ENCODE measurements around the gene RND2. TPM values are rescaled to one million over a fixed set of nuclear protein-coding genes. Genes with fewer than 3 reads are reported as not detected.

RND2 gene
- total and polyA plus RNA-seq, 7 donors, result 0.23 to 4.6 (median 2.5) TPM

DNA sequence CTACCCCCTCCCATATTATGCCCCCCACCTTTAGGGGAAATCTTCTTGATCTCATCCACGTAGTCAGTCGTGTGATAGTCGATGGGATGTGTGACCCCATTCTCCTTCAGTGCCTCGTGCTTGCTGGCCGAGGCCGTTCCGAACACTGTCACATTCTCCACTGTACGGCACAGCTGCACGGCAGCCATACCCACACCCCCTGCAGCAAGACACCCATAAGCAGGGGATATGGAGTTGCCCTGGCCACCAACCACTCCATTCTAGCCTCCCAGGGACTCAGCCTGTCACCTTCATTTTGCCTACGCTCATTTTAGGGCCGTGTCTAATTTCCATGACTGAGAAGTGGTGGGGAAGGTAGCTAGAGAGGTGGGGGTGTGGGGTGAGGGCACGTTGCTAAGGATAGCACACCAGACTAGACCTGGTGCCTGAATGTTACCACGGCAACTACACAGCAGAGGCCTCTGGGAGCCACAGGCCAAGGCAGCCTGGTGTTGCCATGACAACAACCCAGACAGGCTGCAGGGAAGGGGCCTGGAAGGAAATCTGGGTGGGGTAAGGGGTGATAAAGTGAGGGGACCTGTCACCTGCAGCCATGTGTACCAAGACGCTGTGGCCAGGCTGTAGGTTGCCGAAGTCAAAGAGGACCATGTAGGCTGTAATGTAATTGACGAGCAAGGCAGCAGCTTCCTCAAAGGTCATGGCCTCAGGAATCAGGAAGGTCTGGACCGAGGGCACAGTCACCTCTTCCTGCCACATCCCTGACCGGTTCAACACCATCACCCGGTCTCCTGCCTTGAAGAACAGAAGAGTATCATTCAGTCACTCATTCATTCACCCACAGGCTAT is 6.8 kb upstream of the RND2 start:
- 74 to 84% methylated on average over 19 of the region's 19 CpGs for WGBS, 2 donors
- TF ChIP-seq POLR2A (IDR thresholded peaks at IDR 0.05) (no peak), POLR2AphosphoS5 (IDR thresholded peaks at IDR 0.05) (no peak), EP300 (IDR thresholded peaks at IDR 0.05) (no peak)
- TF ChIP-seq, protein P1, sequence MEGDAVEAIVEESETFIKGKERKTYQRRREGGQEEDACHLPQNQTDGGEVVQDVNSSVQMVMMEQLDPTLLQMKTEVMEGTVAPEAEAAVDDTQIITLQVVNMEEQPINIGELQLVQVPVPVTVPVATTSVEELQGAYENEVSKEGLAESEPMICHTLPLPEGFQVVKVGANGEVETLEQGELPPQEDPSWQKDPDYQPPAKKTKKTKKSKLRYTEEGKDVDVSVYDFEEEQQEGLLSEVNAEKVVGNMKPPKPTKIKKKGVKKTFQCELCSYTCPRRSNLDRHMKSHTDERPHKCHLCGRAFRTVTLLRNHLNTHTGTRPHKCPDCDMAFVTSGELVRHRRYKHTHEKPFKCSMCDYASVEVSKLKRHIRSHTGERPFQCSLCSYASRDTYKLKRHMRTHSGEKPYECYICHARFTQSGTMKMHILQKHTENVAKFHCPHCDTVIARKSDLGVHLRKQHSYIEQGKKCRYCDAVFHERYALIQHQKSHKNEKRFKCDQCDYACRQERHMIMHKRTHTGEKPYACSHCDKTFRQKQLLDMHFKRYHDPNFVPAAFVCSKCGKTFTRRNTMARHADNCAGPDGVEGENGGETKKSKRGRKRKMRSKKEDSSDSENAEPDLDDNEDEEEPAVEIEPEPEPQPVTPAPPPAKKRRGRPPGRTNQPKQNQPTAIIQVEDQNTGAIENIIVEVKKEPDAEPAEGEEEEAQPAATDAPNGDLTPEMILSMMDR (IDR thresholded peaks at IDR 0.05), result no peak
- no peak overlapping the region for H3K4me3 ChIP-seq
- peak overlapping the region; percentile 81 to 95 (median 90) for H3K27ac ChIP-seq
- peaks cover 0 to 46% (median 43%) of the 10 kb centered on the region in 4 donors for H3K4me1 ChIP-seq
- no peak for DNase-seq
- H3K36me3 ChIP-seq, result peaks cover 5 to 51% (median 30%) of the 10 kb centered on the region in 4 donors
- intact Hi-C loops (cut with DNase I), result no loop called here
- H3K27me3 ChIP-seq, result no peaks in the 10 kb centered on the region
- H3K9me3 ChIP-seq, result no peaks in the 10 kb centered on the region

DNA sequence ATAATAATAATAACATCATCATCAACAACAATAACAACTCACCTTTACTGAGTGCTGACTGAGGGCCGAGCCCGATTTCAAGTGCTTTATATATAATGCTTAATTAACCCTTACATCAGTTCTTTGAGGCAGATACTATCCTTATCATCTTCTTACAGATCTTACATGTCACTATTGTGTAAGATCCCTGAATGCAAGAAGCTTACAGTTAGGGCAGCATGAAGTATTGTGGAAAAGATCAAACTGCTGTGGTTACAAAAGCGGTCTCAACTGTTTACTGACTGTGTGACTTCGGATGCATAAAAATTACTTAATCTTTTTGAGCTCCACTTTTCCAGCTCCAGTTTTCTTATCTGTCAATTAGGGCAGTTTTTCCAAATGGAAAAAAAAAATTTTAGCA is 6.1 kb upstream of the RND2 start:
- DNase-seq, result no peak
- Histone ChIP-seq H3K36me3 (peaks cover 0 to 44% (median 25%) of the 10 kb centered on the region in 4 donors), H3K9me3 (no peaks in the 10 kb centered on the region), H3K27me3 (no peaks in the 10 kb centered on the region), H3K27ac (peak overlapping the region; percentile 81 to 95 (median 90)), H3K4me1 (peaks cover 0 to 46% (median 43%) of the 10 kb centered on the region in 4 donors), H3K4me3 (no peak overlapping the region)
- TF ChIP-seq POLR2A (IDR thresholded peaks at IDR 0.05) (no peak), POLR2AphosphoS5 (IDR thresholded peaks at IDR 0.05) (no peak), EP300 (IDR thresholded peaks at IDR 0.05) (no peak)
- TF ChIP-seq, protein P1 (IDR thresholded peaks at IDR 0.05), result no peak
- WGBS, 2 donors, result 44 to 53% methylated on average over 4 of the region's 4 CpGs
- intact Hi-C loops (cut with DNase I), result no loop called here

DNA sequence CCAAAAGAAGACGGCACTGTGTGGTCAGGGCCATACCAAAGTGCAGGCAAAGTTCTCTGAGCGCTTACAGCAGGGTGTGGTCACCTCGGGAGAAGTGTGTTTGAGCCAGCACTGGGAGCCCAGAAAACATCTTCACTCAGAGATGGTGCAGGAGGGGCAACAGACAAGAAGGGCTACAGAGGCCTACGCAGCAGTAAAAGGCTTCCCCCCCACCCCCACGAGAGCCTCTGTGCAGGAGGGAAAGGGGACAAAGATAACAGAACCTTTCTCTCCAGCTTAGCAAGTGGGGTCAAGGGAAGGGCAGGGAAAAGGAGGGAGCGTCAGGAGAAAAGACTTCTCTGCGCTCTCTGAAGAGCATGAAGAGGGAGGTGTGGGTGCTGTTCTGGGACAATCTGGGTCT is 5.6 kb upstream of the RND2 start:
- 19 to 42% methylated on average over 7 of the region's 7 CpGs for WGBS, 2 donors
- DNase-seq, result no peak
- H3K4me1 ChIP-seq, result peaks cover 0 to 49% (median 44%) of the 10 kb centered on the region in 4 donors

DNA sequence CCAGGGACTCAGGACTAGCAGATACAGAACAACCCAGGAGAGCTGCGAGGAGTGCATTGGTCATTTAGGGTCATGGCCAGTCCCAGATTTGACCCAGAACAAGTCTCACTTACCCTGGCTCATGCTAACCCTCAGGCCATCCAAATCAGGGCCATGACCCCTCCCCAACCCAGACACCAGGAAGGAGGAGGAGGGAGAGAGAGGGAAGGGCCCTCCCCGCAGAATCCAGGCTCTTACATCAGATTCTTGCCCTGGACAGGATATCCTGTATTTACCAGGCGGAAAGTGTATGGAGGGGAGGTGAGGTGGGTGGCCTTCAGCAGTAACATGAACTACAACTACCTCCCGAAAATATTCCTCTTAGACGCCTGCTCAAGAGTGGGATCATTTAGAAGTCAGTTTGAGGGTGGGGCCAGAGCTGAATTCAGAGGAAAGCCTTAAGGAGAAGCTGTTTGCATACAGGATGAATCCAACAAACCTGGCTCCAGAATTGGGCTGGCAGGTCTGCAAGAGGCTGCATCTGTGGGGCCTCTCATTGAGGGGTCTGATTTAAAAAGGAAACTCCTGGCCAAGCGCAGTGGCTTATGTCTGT is 4.9 kb upstream of the RND2 start:
- peaks cover 0 to 52% (median 44%) of the 10 kb centered on the region in 4 donors for H3K4me1 ChIP-seq
- peaks cover 0 to 32% (median 21%) of the 10 kb centered on the region in 4 donors for H3K36me3 ChIP-seq
- intact Hi-C loops (cut with DNase I), result loop anchor here (5.0 kb wide), 2 partner anchors 192 to 297 kb away; partner anchors contain the start of gene TMEM106A
- H3K27ac ChIP-seq, result peak overlapping the region; percentile 81 to 95 (median 90)
- DNase-seq, result no peak
- 76 to 79% methylated on average over 6 of the region's 6 CpGs for WGBS, 2 donors
- TF ChIP-seq POLR2A (IDR thresholded peaks at IDR 0.05), result no peak
- TF ChIP-seq EP300 (IDR thresholded peaks at IDR 0.05), result no peak
- TF ChIP-seq, protein P1 (IDR thresholded peaks at IDR 0.05), result no peak
- no peak for TF ChIP-seq POLR2AphosphoS5 (IDR thresholded peaks at IDR 0.05)
- peak overlapping the region in 3 of 4 donors; percentile 77 to 97 (median 85) for H3K4me3 ChIP-seq
- no peaks in the 10 kb centered on the region for H3K27me3 ChIP-seq
- no peaks in the 10 kb centered on the region for H3K9me3 ChIP-seq

More for the DNA sequence above, 5.6 kb upstream of the RND2 start:
- H3K27ac ChIP-seq, result peak overlapping the region; percentile 81 to 95 (median 90)
- peaks cover 0 to 39% (median 25%) of the 10 kb centered on the region in 4 donors for H3K36me3 ChIP-seq
- no peak for TF ChIP-seq EP300 (IDR thresholded peaks at IDR 0.05)
- TF ChIP-seq, protein P1 (IDR thresholded peaks at IDR 0.05), result no peak
- no peak for TF ChIP-seq POLR2AphosphoS5 (IDR thresholded peaks at IDR 0.05)
- no peak for TF ChIP-seq POLR2A (IDR thresholded peaks at IDR 0.05)
- H3K9me3 ChIP-seq, result no peaks in the 10 kb centered on the region
- H3K4me3 ChIP-seq, result peak overlapping the region in 2 of 4 donors; percentile 77 to 85
- intact Hi-C loops (cut with DNase I), result no loop called here
- no peaks in the 10 kb centered on the region for H3K27me3 ChIP-seq

All from sigmoid colon (tissue), 7 donors.